Measurements from ENCODE around the gene TMOD1. TPM values are rescaled to one million over a fixed set of nuclear protein-coding genes. Genes with fewer than 3 reads are reported as not detected.

Gene TMOD1
- total RNA-seq, 1 donor from 2014 or later = 21.1 TPM

GRCh38 chr9:97647996-97648395, 146.5 kb downstream of the TMOD1 start:
- Histone ChIP-seq H3K27ac (no peak overlapping the region), H3K4me1 (no peaks in the 10 kb centered on the region), H3K4me3 (no peak overlapping the region), H3K36me3 (peaks cover 0 to 57% of the 10 kb centered on the region in 2 donors), H3K27me3 (no peaks in the 10 kb centered on the region), H3K9me3 (no peaks in the 10 kb centered on the region)
- TF ChIP-seq POLR2A (IDR thresholded peaks at IDR 0.05) (no peak), POLR2AphosphoS5 (IDR thresholded peaks at IDR 0.05; ENCODE audit: insufficient read depth in 1 of 2, low read depth in 1 of 2) (no peak), CTCF (IDR thresholded peaks at IDR 0.05) (no peak)
- DNase-seq (ENCODE audit: extremely low spot score in 2 of 2) = no peak
- intact Hi-C loops (cut with DNase I) = no loop called here

Other genes starting within 250 kb of the TMOD1 start
- gene CCDC180, start 194.0 kb upstream of the TMOD1 start, total RNA-seq = 7.6 TPM
- gene TDRD7, start 89.6 kb upstream of the TMOD1 start, total RNA-seq = 13.5 TPM
- 18.2 TPM for gene TSTD2, start 131.7 kb downstream of the TMOD1 start, total RNA-seq
- gene NCBP1, start 132.2 kb downstream of the TMOD1 start, total RNA-seq = 23.3 TPM
- 16.7 TPM for gene XPA, start 195.7 kb downstream of the TMOD1 start, total RNA-seq

Measured in vagina (tissue), 2 donors.